ENCODE data around the gene SELENON.

The SELENON gene, protein sequence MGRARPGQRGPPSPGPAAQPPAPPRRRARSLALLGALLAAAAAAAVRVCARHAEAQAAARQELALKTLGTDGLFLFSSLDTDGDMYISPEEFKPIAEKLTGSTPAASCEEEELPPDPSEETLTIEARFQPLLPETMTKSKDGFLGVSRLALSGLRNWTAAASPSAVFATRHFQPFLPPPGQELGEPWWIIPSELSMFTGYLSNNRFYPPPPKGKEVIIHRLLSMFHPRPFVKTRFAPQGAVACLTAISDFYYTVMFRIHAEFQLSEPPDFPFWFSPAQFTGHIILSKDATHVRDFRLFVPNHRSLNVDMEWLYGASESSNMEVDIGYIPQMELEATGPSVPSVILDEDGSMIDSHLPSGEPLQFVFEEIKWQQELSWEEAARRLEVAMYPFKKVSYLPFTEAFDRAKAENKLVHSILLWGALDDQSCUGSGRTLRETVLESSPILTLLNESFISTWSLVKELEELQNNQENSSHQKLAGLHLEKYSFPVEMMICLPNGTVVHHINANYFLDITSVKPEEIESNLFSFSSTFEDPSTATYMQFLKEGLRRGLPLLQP

DNA sequence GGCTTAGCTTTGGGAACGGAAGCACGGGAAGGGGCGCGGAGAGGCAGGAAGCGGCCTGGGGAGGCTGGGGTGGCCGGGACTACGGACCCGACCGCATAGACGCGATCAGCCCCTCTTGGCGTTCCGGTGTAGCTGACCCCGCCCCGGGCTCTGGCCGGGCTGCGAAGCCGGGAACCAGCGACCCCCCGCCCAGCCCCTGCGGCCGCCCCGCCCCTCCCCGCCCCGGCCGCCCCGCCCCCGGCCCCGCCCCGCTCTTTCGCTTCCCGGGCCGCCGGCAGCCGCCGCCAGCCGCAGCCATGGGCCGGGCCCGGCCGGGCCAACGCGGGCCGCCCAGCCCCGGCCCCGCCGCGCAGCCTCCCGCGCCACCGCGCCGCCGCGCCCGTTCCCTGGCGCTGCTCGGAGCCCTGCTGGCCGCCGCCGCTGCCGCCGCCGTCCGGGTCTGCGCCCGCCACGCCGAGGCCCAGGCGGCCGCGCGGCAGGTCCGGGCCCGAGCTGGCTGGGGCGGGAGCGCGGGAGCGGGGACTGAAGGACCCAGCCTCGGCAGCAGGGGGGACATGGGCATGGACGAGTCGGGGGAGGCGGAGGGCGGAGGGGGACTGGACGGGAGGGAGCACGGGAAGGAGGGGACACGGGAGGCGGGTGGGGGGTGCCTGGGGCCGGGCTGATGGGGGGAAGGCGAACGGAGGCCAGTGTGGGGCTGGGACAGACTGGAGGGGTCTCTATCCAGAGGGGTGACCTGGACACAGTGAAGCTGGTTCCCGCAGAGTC lies at the start of gene SELENON:
Gene SELENON, plus strand, starts transcription at position 259 of the 768 bp plus-strand sequence. Its CDS starts 38 bp downstream, at position 297.
- DNase-seq: no peak

DNA sequence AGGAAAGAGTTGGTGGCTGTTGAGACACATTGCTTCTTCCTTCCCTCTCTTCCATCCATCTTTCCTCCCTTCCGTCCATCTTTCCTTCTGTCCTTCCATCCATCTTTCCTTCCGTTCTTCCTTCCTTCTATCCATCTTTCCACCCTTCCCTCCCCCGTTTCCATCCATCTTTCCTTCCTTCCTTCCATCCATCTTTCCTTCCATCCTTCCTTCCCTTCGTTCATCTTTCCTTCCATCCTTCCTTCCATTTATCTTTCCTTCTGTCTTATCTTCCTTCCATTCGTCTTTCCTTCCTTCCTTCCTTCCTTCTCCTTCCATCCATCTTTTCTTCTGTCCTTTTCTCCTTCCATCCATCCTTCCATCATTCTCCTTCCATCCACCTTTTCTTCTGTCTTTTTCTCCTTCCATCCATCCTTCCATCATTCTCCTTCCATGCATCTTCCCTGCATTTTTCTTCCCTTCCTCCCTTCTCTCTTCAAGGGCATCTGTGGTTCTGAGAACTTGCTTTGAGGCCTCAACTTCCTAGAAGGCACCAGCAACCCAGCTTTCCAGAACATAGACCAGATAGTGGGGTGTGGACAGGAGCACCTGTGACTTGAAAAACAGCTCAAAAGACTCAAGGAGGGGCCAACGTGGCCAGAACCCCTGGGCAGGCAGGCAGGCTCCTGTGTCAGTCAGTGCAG lies 48.9 kb upstream of the SELENON start:
- no peak for DNase-seq

DNA sequence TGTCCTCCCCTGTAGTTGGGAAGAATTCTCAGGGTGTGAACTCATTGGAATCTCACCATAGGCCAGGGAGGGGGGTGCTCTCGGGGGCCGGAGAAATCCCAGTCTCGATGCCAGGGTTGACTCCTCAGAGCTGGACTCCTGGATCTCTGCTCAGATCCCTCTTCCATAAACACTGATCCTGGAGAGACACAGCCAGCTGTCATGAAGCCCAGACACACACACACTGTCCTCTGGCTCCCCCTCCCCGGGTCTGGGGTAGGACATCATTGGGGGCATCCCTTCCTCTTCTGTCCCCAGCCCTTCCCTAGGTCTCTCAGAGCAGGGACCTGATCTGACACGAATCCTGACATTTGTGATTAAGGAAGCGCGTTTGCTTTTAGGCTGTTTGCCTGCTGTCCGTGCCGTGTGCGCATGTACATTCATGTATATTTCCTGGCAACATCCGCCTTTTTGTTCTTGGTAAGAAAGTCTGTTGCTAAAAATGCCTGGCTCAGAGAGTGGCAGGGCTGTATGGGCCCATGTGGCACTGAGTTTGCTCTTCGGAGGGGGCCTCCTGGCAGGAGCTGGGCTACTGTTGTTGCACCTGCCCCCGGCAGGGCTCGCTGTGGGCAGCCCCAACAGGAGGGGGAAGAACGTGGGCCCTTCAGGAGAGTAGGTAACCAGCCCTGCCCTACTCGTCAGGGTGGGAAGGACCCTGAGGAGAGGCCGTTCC lies 45.4 kb upstream of the SELENON start:
- DNase-seq: no peak

DNA sequence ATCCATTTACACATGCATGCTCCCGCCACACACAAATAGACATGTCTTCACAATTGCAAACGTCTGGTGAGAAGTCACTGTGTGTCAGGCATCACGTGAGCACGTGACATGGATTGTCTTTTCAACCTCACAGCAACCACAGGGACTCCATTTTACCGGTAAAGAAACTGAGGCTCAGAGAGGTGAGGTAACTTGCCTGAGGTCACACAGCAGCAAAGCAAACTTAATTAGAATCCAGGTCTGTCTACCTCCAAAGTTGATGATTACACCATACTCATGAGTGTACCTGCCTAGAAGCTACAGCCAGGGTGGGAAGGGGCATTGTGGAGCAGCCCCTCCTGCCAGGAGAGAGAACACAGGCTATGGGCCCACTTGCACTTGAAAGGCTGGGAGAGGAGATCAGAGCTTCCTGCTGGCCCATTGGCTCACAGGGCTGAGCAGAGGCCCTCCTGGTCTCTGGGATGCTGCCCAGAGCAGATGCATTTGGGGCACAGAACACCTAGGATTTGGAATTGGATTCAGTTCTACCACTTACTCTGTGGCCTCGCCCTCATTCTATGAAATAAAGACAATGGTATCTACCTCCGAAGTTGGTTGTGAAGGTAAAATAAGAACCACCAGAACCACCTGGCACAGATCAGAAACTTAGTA lies 44.4 kb upstream of the SELENON start:
- no peak for DNase-seq

DNA sequence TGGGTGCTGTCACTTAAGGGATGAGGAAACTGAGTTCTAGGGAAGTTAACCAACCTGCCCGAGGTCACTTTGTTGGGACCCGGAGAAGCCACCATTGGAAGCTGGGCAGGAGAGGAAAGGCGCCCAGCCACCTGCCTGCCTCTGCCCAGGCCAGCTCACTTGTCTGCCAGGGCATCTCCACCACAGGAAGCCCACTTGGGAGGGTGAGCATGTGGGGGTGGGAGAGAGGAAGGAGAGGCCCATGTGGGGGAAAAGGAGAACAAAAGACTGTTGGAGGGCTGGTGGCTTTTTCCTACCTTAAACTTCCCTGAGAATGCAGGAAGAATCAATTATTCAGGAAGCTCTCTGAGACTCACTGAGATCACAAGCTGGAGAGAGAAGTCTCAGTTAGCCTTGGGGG lies 43.8 kb upstream of the SELENON start:
- no peak for DNase-seq

DNA sequence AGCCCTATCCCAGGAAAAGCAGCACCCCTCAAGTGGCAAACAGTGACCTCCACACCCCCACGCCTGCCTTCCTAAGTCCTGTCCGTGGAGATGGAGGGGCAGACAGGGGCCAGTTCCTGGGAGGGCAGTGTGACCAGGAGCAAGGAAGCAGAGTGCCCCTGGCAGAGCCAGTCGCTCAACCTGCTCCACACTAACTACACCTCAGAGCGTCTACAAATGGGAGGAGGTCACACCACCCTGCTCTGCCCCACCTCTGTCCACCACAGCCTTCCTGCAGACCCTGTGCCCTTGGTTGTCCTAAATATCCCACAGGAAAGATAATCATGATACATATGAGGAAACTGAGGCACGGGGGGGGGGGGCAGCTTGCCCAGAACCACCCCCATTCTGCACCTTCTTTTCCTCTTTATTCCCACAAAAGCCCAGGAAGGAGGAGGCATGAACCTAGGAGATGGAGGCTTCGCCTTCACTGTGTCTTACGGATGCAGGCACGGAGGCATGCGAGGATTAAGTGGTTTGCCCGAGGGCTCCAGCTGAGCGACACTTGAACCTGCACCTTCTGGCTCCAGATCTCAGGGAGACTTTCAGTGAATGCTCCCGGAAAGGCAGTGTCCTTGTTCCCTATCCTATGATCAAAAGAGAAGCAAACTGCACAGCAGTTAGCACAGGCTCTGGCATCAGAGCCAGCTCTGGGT lies 42.7 kb upstream of the SELENON start:
- DNase-seq: no peak

DNA sequence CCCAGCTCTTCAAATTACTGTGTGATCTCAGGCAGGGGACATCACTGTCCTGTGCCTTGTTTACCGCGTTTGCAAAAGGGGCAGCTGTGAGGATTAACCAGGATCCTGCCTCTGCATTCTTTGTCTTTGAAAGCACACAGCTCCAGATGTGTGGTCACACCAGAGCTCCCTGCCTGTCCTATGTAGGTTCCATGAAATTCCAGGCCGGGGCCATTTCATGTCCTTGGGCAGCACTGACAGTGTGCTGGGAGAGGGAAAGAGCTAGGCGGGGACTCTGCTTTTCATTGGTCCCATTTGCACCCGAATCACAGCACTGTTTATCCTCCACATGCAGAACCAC lies 42.2 kb upstream of the SELENON start:
- DNase-seq: no peak

DNA sequence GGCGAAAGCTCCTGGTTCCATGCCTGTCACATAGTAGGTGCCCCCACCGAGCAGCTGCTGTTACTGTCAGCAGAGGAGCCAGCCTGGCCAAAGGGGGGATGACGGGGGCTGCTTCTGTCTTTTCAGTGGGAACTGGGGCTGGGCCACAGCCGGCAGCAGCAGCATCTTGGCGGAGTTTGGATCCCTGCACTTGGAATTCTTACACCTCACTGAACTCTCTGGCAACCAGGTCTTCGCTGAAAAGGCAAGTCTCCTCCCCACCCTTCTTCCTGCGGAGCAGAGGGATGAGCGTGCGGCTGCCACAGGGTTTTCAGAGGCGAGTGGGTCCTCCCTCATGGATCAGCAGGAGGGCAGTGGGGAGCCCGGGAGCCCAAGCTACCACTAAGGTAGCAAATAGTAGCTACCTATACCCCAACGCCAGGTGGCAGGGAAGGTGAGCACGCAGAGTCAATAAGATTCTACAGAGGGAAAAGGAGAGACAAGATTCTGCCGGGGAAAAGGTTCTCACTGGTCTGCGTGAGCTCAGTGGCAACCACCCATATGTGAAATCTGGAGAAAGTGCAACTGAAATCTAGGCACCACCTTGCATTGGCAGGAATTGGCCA lies 41.4 kb upstream of the SELENON start:
- no peak for DNase-seq

DNA sequence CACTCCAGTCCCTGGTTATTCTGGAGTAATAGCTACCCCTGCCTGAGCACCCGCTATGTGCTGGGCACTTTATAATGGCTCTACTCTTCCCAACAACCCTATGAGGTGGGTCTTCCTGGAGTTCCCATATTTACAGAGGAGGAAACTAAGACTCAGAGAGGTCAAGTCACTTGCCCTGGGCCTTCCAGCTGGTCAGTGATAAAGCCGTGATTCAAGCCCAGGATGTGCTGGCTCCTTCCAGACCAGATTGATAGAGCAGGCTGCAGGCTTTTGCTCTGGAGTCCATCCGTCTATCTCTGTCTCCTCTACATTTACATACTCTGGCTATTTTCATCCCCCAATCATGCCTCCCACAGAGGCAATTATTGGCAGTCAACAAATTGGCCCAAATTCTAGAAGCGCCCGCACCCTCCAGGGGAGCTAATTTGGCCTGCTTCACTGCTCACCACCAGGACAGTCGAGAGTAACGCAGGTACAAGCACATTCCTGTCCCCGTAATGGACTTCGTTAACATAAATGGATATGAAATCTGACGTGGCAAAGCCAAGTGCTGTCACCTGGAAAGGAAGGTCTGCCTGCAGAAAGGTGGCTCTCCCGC lies 39.8 kb upstream of the SELENON start:
- no peak for DNase-seq

DNA sequence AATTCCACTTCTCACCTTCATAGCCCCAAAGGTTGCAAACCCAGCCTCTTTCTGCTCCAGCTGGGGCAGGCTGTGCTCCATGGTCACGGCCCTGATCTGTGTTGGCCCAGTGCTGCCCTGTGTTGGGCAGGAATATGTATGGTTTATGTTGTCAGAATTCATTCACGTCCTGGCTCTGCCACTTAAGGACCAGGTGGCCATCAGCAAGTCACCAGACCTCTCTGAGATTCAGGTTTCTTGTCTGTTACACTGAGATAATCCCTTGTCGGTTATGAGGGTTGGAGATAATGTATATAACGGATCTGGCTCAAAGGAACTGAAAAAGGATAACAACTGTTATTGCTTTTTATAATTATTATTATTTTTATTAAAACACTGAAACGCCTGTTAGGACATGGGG lies 39.1 kb upstream of the SELENON start:
- no peak for DNase-seq

DNA sequence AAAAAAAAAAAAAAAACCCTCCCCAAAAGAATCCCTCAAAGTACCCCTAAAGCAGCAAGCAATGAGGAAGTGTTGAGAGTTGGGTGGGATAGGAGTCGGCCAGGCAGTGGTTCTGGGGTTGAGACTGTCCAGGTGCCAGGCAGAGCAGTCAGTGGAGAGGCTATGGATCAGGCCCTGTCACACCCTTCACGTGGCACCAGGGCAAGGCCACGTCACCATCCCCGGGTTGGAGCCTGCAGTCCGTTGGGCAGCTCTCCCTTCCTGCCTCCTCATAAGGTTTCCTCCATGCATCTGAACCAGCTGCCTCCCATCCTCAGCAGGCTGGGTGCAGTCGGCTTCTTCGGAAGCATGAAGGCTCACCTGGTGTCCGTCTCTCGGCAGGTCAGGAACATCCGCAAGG lies 36.5 kb upstream of the SELENON start:
- DNase-seq: no peak

DNA sequence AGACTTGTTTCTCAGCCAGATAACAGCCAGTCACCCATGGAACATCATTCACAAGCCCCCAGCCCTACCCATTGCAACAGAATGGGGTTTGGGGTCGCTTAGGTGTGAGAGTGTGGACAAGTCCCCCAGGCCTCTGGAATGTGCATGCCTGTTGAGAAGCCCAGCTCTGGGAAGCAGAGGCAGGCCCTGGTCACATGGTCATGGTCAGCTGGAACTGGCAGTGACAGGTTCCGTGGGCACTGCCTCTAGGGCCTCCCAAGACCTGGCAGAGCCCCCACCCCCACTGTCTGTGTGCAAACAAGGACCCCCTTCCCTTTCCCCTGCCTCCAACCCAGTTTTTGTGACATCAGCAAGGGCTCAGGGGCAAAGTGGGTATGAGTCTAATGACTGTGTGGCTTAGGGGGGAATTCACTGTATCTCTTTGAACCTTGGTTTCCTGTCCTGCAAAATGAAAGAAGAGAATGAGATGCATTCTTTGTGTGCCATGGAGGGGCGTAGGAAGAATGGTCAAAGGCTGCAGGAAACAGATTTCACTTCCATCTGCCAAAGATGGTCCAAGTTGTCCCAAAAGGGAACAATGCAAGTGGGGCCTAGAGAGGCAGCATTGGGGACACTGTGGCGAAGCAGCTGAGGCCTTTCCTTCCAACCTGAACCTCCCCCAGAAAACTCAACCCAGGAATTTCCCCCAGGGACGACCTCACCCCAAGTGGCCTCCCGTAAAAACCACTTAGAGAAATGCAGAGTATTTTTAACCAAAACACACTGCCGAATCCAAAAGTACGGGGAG lies 34.7 kb upstream of the SELENON start:
- no peak for DNase-seq

DNA sequence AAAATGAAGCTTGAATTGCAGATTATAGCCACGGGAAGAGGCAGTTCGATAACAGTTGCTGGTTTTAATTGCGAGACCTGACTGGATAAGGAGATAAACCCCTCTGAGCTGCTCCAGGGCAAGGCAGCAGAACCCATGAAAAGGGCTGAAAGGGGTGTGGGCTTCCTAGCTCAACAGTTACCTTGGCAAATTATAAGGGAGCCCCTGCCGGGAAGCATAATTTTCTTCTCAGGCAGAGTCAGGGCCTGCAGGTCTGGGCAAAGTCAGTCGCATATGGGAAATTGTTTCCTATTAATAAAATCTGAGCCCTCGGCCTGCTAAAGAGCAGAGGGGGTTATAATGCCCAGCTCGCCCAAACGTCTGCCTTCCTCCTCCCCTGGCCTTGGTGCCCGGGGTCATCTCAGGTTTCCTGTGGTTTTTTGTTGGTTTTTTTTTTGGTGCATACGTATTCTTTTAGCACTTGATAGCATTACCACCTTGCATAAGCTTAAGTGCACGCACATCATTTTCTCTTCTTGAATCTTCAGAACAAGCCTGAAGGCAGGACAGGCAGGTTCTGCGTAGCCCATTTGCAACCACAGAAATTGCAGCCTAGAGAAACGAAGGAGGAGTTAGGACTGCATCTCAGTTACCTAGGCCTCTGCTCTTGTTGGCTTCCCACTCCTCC lies 33.9 kb upstream of the SELENON start:
- no peak for DNase-seq

DNA sequence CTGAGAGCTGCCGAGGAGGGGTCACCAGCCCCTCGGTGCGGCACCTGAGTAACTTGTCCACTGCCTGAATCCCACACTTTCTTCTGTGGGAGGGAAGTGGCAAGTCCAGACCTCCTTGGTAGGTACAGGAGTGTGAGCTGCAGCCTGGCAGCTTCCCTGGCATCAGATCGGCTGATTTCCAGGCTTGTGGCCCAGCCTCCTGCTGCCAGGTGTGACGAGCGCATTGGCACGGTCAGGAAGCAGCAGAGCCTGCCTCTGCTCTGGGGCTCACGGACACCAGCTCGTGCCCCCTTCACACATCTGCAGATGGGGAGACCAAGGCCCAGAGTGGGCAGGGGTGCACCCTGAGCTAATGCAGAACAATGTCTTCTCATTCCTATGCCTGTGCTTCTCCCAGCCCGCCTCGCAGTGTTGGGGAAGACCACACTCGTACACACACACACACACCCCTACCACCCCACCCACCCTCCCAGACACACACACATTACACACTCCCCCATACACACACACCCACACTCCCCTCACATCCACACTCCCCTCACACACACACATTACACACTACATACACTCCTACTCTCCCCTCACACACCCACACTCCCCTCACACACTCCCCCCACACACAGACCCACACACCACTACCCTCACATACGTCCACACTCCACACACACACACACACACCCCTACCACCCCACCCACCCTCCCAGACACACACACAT lies 33.1 kb upstream of the SELENON start:
- DNase-seq: no peak

DNA sequence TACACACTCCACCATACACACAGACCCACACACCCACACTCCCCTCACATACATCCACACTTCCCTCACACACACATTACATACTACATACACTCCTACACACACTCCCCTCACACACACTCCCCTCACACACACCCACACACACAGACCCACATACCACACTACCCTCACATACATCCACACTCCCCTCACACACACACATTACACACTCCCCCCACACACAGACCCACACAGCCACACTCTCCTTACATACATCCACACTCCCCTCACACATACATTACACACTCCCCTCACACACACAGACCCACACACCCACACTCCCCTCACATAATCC lies 32.6 kb upstream of the SELENON start:
- no peak for DNase-seq

DNA sequence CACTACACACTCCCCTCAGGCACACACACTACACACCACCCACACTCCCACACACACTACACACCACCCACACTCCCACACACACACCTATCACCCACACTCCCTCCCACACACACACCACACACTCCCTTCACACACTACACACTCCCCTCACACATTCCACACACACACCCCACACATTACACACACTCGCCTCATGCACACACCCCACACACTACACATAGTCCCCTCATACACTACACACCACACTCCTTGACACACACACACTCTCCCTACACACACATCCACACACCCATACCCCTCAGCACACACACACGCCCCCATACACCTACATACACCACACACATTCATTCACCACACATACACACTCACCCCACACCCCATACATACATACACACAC lies 31.0 kb upstream of the SELENON start:
- no peak for DNase-seq

DNA sequence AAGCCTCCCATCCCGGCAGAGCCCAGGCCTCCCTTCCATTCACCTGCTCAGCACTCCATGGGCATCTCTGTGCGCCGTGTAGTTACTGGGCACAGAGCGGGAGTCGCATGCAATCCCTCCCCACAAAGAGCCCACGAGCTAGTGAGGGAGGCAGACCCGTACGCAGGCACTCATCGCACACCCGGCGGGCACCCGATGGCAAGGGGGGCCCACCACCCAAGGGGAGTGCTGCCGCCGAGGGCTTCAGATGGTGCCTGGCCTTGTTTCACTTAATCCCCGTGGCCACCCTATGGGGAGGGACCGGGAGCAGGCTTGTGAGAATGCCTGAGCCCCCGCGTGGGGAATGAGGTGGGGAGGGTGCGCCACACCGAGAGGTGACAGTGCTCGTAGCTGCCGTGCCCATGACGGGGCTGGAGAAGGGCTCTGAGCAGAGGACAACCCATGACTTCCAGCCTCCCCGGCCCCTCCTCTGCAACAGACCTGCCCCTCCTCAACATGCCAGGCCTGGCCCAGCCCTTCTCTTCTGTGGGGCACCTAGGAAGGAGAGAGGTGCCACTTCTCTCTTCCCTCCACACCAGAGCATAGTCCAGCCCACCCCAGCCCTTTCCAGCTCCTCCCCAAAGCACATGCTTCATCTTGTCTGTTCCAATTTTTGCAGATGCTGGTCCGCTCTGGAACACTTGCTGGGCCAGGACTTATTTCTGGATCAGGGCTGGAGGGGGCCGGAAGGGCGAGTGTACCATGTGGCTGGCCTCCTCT lies 30.2 kb upstream of the SELENON start:
- no peak for DNase-seq

Data from cortex of kidney (tissue), 1 donor.